Suprapubic skin (tissue), 4 donors: ENCODE results near the gene XIRP1. TPM values are rescaled to one million over a fixed set of nuclear protein-coding genes. Genes with fewer than 3 reads are reported as not detected.

Experiments
- DNase-seq, 2 donors: peaks; one replicate each; pipeline ENCODE4 v3.0.0-alpha.2; 2019; ENCODE audit warnings: low spot score in 2 of 2
- H3K27ac ChIP-seq: fragments of 200-600 bp; sonication (generic); one replicate; pipeline ENCODE4 v1.5.1; 2019
- H3K27me3 ChIP-seq: fragments of 200-600 bp; sonication (generic); one replicate; pipeline ENCODE4 v1.5.1; 2019
- H3K36me3 ChIP-seq: fragments of 200-600 bp; sonication (generic); one replicate; pipeline ENCODE4 v1.5.1; 2019
- H3K4me1 ChIP-seq: fragments of 200-600 bp; sonication (generic); one replicate; pipeline ENCODE4 v1.5.1; 2019
- H3K4me3 ChIP-seq: fragments of 200-600 bp; sonication (generic); one replicate; pipeline ENCODE4 v1.5.1; 2019; ENCODE audit warnings: mild to moderate bottlenecking
- H3K9me3 ChIP-seq: fragments of 200-600 bp; sonication (generic); one replicate; pipeline ENCODE4 v1.5.1; 2019
- EP300 ChIP-seq: sonication (generic); formaldehyde crosslinking; IDR thresholded peaks from one replicate; pipeline ENCODE4 v1.6.1; 2017; ENCODE audit warnings: antibody characterized with exemption
- POLR2A ChIP-seq, 2 donors: fragments of 450-650 bp; IDR thresholded peaks; one replicate each; pipeline ENCODE4 v1.6.1; 2017; ENCODE audit warnings: antibody characterized with exemption in 2 of 2, mild to moderate bottlenecking in 2 of 2, moderate library complexity in 2 of 2
- POLR2AphosphoS5 ChIP-seq, 3 donors: sonication (generic); formaldehyde crosslinking; IDR thresholded peaks; one replicate each; pipeline ENCODE4 v1.6.1; 2017; ENCODE audit warnings: antibody characterized with exemption in 3 of 3
- WGBS: methylation state at CpG from one replicate; pipeline ENCODE4 v1.1.5; 2018; 5-methylcytosine and 5-hydroxymethylcytosine counted together
- total RNA-seq, 4 donors: library from RNA; depleted of rRNA; stranded (reverse); fragments of >200 nt; gene quantifications; one replicate each; pipeline ENCODE4 v1.1.0, GENCODE V29; 2016
- TF ChIP-seq, protein P1 (sequence below), 2 donors: fragments of 200-600 bp in 1 of 2; fragments of 450-650 bp in 1 of 2; sonication (generic) in 1 of 2; IDR thresholded peaks; one replicate each; pipeline ENCODE4 v1.5.1; 2016 to 2019; ENCODE audit warnings: antibody characterized with exemption in 2 of 2, mild to moderate bottlenecking in 1 of 2, moderate library complexity in 1 of 2

The XIRP1 gene
- total RNA-seq, 4 donors from 2014 or later, result not detected

DNA sequence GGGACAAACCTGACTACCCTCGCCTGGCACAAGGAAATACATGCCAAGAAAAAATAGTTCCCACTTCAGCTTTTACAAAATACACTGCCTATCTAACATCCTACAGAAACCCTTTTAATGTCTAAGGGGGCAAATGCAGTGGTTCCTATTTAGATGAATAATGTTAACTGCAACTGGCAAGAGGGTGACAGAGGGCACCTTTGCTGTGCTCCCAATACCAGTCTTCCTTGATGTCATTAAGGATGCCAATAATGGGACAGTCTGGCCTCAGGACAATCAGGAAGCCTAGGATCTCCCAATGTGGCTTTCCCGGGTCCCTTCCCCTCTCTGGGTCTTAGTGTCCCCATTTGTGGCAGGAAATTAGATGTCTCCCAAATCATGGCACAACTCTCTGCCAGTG, 53.0 kb downstream of the XIRP1 start:
- H3K9me3 ChIP-seq, result no peaks in the 10 kb centered on the region
- no peak for DNase-seq
- H3K27me3 ChIP-seq, result no peaks in the 10 kb centered on the region
- H3K27ac ChIP-seq, result no peak overlapping the region
- H3K4me1 ChIP-seq, result peaks cover 59% of the 10 kb centered on the region
- WGBS, result 69% methylated on average over 2 of the region's 2 CpGs
- TF ChIP-seq POLR2A (IDR thresholded peaks at IDR 0.05), result no peak
- TF ChIP-seq EP300, result no peak
- no peak for TF ChIP-seq POLR2AphosphoS5 (IDR thresholded peaks at IDR 0.05)
- TF ChIP-seq, protein P1, sequence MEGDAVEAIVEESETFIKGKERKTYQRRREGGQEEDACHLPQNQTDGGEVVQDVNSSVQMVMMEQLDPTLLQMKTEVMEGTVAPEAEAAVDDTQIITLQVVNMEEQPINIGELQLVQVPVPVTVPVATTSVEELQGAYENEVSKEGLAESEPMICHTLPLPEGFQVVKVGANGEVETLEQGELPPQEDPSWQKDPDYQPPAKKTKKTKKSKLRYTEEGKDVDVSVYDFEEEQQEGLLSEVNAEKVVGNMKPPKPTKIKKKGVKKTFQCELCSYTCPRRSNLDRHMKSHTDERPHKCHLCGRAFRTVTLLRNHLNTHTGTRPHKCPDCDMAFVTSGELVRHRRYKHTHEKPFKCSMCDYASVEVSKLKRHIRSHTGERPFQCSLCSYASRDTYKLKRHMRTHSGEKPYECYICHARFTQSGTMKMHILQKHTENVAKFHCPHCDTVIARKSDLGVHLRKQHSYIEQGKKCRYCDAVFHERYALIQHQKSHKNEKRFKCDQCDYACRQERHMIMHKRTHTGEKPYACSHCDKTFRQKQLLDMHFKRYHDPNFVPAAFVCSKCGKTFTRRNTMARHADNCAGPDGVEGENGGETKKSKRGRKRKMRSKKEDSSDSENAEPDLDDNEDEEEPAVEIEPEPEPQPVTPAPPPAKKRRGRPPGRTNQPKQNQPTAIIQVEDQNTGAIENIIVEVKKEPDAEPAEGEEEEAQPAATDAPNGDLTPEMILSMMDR (IDR thresholded peaks at IDR 0.05), result no peak
- no peak overlapping the region for H3K4me3 ChIP-seq
- peaks cover 37% of the 10 kb centered on the region for H3K36me3 ChIP-seq

DNA sequence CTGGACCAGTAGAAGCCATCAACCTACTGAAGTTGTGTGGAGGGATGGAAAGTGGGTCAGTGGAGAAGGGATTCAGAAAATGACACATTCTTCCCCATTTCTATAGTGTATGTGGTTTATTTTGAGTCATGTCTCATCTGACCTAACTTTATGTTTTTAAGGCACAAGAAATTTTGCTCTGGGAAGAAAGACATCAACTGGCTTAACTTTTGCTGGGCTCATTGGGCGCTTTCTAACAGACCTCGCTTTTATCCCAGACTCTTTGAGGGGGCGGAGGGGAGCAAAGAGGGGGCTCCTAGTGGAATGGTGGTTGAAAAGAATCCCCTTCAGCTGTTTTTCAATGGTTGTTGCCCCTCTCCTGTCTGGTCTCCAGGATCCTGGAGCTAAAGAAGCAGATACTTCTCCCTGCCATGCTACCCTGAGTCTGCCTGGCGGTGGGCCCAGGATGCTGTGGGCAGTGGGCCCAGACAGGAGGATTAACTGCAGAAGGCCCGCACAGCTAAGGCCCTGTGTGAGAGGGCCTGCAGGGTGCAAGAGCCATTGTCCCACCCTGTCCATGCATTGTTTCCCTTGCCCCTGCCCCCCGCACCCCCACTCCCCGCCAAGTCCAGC, 53.5 kb downstream of the XIRP1 start:
- Histone ChIP-seq H3K4me1 (peaks cover 54% of the 10 kb centered on the region), H3K27me3 (no peaks in the 10 kb centered on the region), H3K27ac (no peak overlapping the region), H3K9me3 (no peaks in the 10 kb centered on the region), H3K4me3 (no peak overlapping the region), H3K36me3 (peaks cover 33% of the 10 kb centered on the region)
- no peak for DNase-seq
- TF ChIP-seq, protein P1 (IDR thresholded peaks at IDR 0.05), result no peak
- TF ChIP-seq POLR2A (IDR thresholded peaks at IDR 0.05) (no peak), POLR2AphosphoS5 (IDR thresholded peaks at IDR 0.05) (no peak), EP300 (no peak)
- 75% methylated on average over 7 of the region's 7 CpGs for WGBS

DNA sequence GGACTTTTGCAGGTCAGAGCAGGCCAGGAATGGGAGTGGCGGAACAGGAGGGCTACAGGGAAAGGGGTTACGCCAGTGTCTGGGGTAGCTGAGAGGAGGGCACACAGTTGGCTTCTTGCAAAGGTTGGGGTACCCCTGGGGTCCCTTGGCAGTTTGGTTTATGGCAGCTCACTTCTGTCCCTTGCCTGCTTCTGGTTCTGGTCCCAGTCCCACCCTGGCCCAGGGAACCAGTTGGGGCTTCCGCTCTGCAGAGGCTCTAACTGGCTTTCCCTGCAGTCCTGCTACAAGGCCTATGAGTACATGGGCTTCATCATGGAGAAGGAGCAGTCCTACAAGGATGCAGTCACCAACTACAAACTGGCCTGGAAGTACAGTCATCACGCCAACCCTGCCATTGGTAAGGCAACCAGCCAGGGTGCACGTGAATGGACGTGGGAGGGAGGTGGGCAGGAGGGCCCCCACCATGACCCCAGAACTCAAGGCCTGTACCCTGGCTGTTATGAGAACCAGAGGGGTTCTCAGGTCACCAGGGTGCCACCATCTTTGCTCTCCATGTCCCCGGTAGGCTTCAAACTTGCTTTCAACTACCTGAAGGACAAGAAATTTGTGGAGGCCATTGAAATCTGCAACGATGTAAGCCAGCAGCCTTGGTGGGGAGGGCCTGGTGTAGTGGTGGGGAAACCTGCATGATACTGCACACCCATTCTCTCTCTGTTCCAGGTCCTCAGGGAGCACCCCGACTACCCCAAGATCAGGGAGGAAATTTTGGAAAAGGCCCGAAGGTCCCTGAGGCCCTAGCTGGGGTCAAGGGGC, 54.2 kb downstream of the XIRP1 start:
- H3K27me3 ChIP-seq, result no peaks in the 10 kb centered on the region
- peaks cover 32% of the 10 kb centered on the region for H3K36me3 ChIP-seq
- TF ChIP-seq POLR2AphosphoS5 (IDR thresholded peaks at IDR 0.05), result no peak
- TF ChIP-seq, protein P1 (IDR thresholded peaks at IDR 0.05), result no peak
- no peak for TF ChIP-seq POLR2A (IDR thresholded peaks at IDR 0.05)
- TF ChIP-seq EP300, result no peak
- WGBS, result 81% methylated on average over 10 of the region's 10 CpGs
- no peak overlapping the region for H3K4me3 ChIP-seq
- no peaks in the 10 kb centered on the region for H3K9me3 ChIP-seq
- peaks cover 47% of the 10 kb centered on the region for H3K4me1 ChIP-seq
- H3K27ac ChIP-seq, result no peak overlapping the region
- no peak for DNase-seq

DNA sequence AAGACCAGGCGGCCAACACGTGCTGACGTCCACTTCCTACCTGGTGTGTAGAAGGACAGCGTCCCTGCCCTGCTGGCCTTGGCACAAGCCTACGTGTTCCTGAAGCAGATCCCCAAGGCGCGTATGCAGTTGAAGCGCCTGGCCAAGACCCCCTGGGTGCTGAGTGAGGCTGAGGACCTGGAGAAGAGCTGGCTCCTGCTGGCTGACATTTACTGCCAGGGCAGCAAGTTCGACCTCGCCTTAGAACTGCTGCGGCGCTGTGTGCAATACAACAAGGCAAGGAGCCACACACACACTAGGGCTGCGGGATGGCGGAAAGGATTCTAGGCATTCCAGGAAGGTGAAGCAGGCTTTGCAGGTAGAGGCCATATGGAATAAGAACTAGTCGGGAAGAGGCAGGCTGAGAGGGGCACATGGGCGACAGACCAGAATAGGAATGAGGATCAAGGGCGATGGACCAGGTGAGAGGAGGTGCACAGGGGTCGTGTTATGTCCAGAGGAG, 54.9 kb downstream of the XIRP1 start:
- no peaks in the 10 kb centered on the region for H3K9me3 ChIP-seq
- H3K4me1 ChIP-seq, result peaks cover 45% of the 10 kb centered on the region
- peaks cover 25% of the 10 kb centered on the region for H3K36me3 ChIP-seq
- H3K27me3 ChIP-seq, result no peaks in the 10 kb centered on the region
- TF ChIP-seq POLR2AphosphoS5 (IDR thresholded peaks at IDR 0.05) (no peak), POLR2A (IDR thresholded peaks at IDR 0.05) (no peak), EP300 (no peak)
- TF ChIP-seq, protein P1 (IDR thresholded peaks at IDR 0.05), result no peak
- no peak overlapping the region for H3K4me3 ChIP-seq
- H3K27ac ChIP-seq, result no peak overlapping the region
- 96% methylated on average over 13 of the region's 18 CpGs for WGBS
- DNase-seq, result no peak
